Activated CD8-positive, alpha-beta T cell treated with anti-CD3 and anti-CD28 coated beads, Interleukin-2, amount 10 ng/mL, durations not matched to agents 7 days and 5 days (primary cell): ENCODE results near the gene AGPS. TPM values are rescaled to one million over a fixed set of nuclear protein-coding genes. Genes with fewer than 3 reads are reported as not detected.

Source experiments
- ATAC-seq: fragments of 150-1000 bp; cut with Tn5 transposase; one replicate; pipeline ENCODE4 v1.10.0; 2021; ENCODE audit warnings: moderate library complexity
- CTCF ChIA-PET: fragments of 350-600 bp; sonication (Branson Sonifier 250); formaldehyde crosslinking; loops from one replicate; lab custom pipeline; 2021; ENCODE audit warnings: antibody characterized with exemption; lab: Charles Lee
- POLR2A ChIA-PET: fragments of 350-600 bp; sonication (Branson Sonifier 250); formaldehyde crosslinking; loops from one replicate; lab custom pipeline; 2021; ENCODE audit warnings: antibody characterized with exemption; lab: Charles Lee
- DNase-seq: peaks from one replicate; pipeline ENCODE4 v3.0.0-alpha.2; 2020
- H3K27ac Mint-ChIP-seq: one replicate; pipeline ENCODE4 v1.8.0; 2021; ENCODE audit warnings: mild to moderate bottlenecking, mixed read lengths
- H3K27me3 Mint-ChIP-seq: one replicate; pipeline ENCODE4 v1.8.0; 2021; ENCODE audit warnings: low read depth, mixed read lengths
- H3K36me3 Mint-ChIP-seq: one replicate; pipeline ENCODE4 v1.8.0; 2021; ENCODE audit warnings: low read depth, mixed read lengths
- H3K4me1 Mint-ChIP-seq: one replicate; pipeline ENCODE4 v1.8.0; 2021; ENCODE audit warnings: low read depth, mixed read lengths
- H3K4me3 Mint-ChIP-seq: one replicate; pipeline ENCODE4 v1.8.0; 2021; ENCODE audit warnings: mild to moderate bottlenecking, mixed read lengths
- H3K9me3 Mint-ChIP-seq: one replicate; pipeline ENCODE4 v1.8.0; 2022; ENCODE audit warnings: mixed read lengths; ENCODE audit not compliant: insufficient read depth
- total RNA-seq, 2 experiments: library from RNA; stranded (reverse); gene quantifications; one replicate each; pipeline ENCODE4 v1.2.3, GENCODE V29; 2021

AGPS gene
- total RNA-seq, 2 experiments from 2014 or later: 65.9 to 67.9 TPM

DNA sequence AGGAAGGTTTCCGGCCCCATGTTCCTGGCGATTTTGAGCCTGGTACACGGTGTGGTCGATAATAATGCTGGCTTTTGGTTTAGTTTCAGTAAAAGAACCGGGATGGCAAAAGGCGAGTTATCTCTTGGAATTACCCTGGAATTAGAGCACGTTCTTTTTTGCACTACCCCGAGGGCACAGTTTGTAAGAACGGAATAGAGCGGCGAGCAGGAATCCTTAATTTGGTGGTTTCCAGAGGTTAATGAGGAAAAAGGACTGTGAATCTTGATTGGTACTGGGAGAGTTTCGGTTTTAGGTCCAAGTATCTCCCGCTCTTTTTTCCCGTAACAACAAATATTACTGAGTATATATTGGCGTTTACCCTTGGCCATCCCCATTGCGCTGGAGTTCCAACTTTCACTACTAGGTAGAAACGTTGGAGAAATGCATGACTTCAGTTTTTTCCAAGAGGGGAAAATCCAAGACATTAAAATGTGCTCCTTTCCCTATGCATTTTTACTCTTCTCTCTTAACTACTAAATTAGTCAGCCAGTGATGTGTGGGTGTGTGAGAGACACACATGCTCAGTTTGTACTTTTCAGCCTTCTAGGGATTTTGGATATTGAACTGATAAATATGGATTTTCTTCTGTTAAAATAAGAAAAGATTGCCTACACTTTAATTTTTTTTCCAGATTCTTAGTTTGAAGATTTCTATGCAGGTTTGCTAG is 160.8 kb downstream of the AGPS start:
- ChIA-PET POLR2A (interaction anchor here (0.6 kb wide), 1 partner anchor 1560 kb away, joined by 3 read pairs; no protein-coding TSS in a partner anchor), CTCF (no interaction called here)
- H3K36me3 Mint-ChIP-seq: peaks cover 2% of the 10 kb centered on the region
- ATAC-seq (no peak), DNase-seq (no peak)
- H3K27ac Mint-ChIP-seq: peak overlapping the region; percentile 97
- peaks cover 15% of the 10 kb centered on the region for H3K4me1 Mint-ChIP-seq
- peaks cover 10% of the 10 kb centered on the region for H3K27me3 Mint-ChIP-seq
- peak overlapping the region; percentile 83 for H3K4me3 Mint-ChIP-seq
- peaks cover 6% of the 10 kb centered on the region for H3K9me3 Mint-ChIP-seq

DNA sequence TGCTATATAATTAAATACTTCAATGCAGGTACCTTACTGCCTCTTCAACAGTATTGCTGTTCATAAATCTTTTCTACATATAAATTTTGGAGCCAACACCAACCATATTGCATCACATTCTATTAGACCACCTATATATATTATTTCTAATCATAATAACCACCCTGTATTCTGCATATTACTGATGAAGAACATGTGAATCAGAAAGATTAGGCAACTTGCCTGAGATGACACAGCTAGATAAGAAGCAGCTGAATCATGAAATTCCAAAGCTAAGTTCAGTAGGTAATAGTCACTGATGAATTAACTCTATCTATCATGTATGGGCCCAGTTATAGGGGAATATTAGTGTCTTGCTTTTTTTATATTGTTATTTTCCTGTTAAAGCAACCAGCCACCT is 161.8 kb downstream of the AGPS start:
- Mint-ChIP-seq H3K4me3 (no peak overlapping the region), H3K36me3 (peaks cover 2% of the 10 kb centered on the region), H3K4me1 (peaks cover 15% of the 10 kb centered on the region), H3K27me3 (peaks cover 10% of the 10 kb centered on the region), H3K27ac (no peak overlapping the region), H3K9me3 (peaks cover 6% of the 10 kb centered on the region)
- DNase-seq: no peak
- POLR2A ChIA-PET: no interaction called here
- CTCF ChIA-PET: interaction anchor here (1.7 kb wide), 1 partner anchor 50 kb away, joined by 5 read pairs; no protein-coding TSS in a partner anchor
- ATAC-seq: no peak

DNA sequence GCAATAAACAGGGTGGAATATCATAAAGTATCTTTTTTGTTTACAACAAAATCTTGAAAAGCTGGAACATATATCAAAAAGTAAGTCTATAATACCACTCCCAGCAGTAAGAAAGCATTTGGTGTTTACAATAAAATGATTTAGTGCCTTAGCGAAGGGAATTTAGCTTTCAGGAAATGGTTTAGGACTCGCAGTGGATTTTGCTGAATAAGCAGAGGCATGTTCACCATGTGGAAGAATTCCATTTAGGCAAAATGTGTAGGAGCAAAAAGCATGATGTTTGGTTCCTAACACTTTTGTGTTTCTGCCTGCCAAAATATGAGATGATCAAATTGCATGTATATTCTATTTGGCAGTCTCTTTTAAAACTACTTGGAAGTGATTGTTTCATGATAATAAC is 163.6 kb downstream of the AGPS start:
- H3K9me3 Mint-ChIP-seq: peaks cover 6% of the 10 kb centered on the region
- H3K27ac Mint-ChIP-seq: no peak overlapping the region
- no peak overlapping the region for H3K4me3 Mint-ChIP-seq
- peaks cover 2% of the 10 kb centered on the region for H3K36me3 Mint-ChIP-seq
- H3K27me3 Mint-ChIP-seq: peaks cover 10% of the 10 kb centered on the region
- no peak for ATAC-seq
- DNase-seq: no peak
- H3K4me1 Mint-ChIP-seq: peaks cover 15% of the 10 kb centered on the region
- POLR2A ChIA-PET: no interaction called here
- CTCF ChIA-PET: no interaction called here

DNA sequence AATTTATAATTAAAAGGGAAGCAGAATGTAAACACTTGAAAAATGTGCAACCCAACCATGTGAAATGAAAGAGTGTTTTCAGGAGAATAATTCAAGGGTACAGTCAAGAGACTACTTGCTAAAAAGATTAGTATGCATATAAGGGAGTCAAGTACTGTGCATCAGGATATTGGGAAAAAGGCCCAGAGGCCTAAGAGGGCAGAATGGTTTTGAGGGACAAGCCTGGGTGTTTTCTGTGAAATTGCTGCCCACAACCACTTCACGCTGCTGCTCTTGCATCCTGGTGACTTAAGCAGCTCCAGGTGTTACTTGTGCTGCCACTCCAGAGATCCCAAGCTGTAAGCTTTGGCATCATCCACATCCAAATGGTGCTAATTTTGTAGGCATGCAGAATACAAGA is 165.2 kb downstream of the AGPS start:
- ATAC-seq: no peak
- peaks cover 9% of the 10 kb centered on the region for H3K4me1 Mint-ChIP-seq
- H3K4me3 Mint-ChIP-seq: no peak overlapping the region
- POLR2A ChIA-PET: no interaction called here
- peaks cover 10% of the 10 kb centered on the region for H3K27me3 Mint-ChIP-seq
- H3K27ac Mint-ChIP-seq: no peak overlapping the region
- peaks cover 2% of the 10 kb centered on the region for H3K36me3 Mint-ChIP-seq
- DNase-seq: no peak
- CTCF ChIA-PET: no interaction called here
- peaks cover 6% of the 10 kb centered on the region for H3K9me3 Mint-ChIP-seq

DNA sequence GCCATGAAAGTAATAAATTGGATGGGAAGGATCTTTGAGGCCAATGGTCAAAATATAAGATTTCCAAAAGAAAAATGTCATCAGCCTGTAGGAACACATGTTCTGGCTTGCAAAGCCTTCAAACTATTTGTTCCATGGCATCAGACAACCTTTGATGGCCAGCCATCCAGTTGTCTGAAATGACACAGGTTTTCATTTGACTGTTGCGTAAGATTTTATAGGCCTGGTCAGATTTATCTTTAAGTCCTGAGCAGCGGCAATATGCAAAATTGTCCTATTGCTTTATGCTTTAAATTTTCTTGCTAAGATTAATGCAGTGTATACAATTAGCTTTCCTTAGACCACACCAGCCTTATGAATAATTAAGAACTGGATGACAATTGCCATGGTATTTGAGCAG is 167.1 kb downstream of the AGPS start:
- peaks cover 10% of the 10 kb centered on the region for H3K27me3 Mint-ChIP-seq
- no peak for DNase-seq
- no peak for ATAC-seq
- H3K36me3 Mint-ChIP-seq: no peaks in the 10 kb centered on the region
- peaks cover 6% of the 10 kb centered on the region for H3K9me3 Mint-ChIP-seq
- no peaks in the 10 kb centered on the region for H3K4me1 Mint-ChIP-seq
- H3K27ac Mint-ChIP-seq: no peak overlapping the region
- H3K4me3 Mint-ChIP-seq: no peak overlapping the region
- CTCF ChIA-PET: no interaction called here
- POLR2A ChIA-PET: no interaction called here

DNA sequence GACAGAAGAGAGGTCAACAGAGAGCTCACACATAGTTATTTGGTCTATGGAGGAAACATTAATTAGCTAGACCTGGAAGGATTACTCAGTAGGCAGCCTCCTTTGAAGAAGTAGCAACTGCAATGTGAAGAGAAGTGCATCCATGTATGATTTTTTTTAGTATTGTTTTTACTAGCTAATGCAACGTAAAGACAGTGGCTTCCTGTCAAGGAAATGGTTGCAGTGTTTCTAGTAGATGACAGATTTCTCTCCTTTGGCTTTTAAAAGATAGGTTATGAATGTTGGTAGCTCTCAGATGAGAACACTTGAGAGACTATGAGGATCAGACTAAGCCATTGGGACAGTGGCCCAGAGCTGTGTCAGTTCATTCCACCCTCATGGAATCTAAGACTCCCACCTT is 175.8 kb downstream of the AGPS start:
- ATAC-seq: no peak
- H3K4me1 Mint-ChIP-seq: no peaks in the 10 kb centered on the region
- CTCF ChIA-PET: interaction anchor here (1.2 to 1.4 kb wide), 3 partner anchors 34 to 45 kb away, joined by 3 to 4 read pairs (median 3); no protein-coding TSS in a partner anchor
- no peaks in the 10 kb centered on the region for H3K9me3 Mint-ChIP-seq
- no peak overlapping the region for H3K4me3 Mint-ChIP-seq
- POLR2A ChIA-PET: no interaction called here
- peaks cover 5% of the 10 kb centered on the region for H3K27me3 Mint-ChIP-seq
- H3K27ac Mint-ChIP-seq: no peak overlapping the region
- no peaks in the 10 kb centered on the region for H3K36me3 Mint-ChIP-seq
- DNase-seq: no peak

DNA sequence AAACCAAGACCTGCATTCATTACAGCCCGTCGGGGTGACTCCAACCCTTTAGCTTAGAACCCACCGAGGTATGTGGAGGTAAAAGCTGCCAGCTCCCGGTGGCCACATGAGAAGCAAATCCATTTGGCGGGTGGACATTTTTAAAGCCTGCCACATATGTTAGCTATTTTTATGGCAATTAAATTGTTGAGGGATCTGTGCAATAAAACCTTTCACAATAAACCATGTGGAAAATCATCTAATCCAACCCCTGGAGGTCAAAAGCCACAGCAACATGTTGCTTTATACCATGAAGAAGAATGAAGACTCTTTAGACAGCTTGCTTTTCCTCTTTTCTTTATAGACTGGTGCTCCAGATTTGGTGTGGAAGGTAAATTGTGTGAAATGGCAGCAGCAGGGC is 176.3 kb downstream of the AGPS start:
- peaks cover 7% of the 10 kb centered on the region for H3K27me3 Mint-ChIP-seq
- H3K27ac Mint-ChIP-seq: no peak overlapping the region
- no peaks in the 10 kb centered on the region for H3K9me3 Mint-ChIP-seq
- no peaks in the 10 kb centered on the region for H3K4me1 Mint-ChIP-seq
- DNase-seq (no peak), ATAC-seq (no peak)
- CTCF ChIA-PET: interaction anchor here (1.2 to 1.4 kb wide), 3 partner anchors 33 to 45 kb away, joined by 3 to 4 read pairs (median 3); no protein-coding TSS in a partner anchor
- no peaks in the 10 kb centered on the region for H3K36me3 Mint-ChIP-seq
- POLR2A ChIA-PET: no interaction called here
- no peak overlapping the region for H3K4me3 Mint-ChIP-seq

DNA sequence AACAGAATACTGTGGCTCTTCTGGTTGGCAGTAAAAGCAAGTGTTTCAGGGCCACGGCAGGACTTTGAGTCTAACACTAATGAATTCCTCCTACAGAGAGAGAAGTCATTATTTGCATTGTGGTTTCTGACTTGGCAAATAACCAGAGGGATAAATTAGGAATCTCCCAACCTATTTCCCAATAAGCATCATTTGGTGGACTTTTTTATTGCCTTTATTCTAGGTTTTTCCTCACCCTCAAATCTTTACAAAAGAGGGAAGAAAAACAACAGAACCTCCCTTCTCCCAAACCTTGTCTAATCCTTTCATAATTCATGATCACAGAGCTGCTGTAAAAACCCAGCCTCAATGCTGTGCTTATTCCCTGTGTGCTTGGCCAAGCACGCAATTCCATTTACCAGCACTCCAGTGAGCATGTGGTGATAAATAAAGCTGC is 179.7 kb downstream of the AGPS start:
- no peaks in the 10 kb centered on the region for H3K36me3 Mint-ChIP-seq
- peaks cover 7% of the 10 kb centered on the region for H3K27me3 Mint-ChIP-seq
- ATAC-seq (no peak), DNase-seq (no peak)
- H3K4me3 Mint-ChIP-seq: no peak overlapping the region
- ChIA-PET POLR2A (no interaction called here), CTCF (no interaction called here)
- H3K9me3 Mint-ChIP-seq: no peaks in the 10 kb centered on the region
- H3K27ac Mint-ChIP-seq: no peak overlapping the region
- H3K4me1 Mint-ChIP-seq: no peaks in the 10 kb centered on the region

DNA sequence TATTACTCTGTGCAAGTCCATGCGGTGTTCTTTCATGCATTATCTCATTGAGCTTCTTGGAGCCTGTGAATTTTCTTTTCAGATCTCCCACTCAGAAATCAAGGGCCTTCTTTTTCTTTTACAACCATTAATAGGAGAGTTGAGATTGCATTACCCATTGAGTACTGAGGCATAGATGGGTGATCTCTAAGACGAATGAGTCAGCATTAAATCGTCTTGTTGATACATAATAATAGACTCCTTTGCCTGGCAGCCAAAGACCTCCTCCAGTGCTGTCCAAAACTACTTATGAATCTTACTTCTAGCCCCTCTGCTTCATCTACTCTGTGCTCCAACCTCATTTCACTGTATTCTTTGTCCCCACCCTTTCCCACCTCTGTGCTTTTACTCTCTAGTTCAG is 180.5 kb downstream of the AGPS start:
- Mint-ChIP-seq H3K27me3 (peaks cover 7% of the 10 kb centered on the region), H3K4me1 (no peaks in the 10 kb centered on the region), H3K4me3 (no peak overlapping the region), H3K27ac (no peak overlapping the region), H3K36me3 (no peaks in the 10 kb centered on the region), H3K9me3 (no peaks in the 10 kb centered on the region)
- no peak for DNase-seq
- CTCF ChIA-PET: no interaction called here
- POLR2A ChIA-PET: no interaction called here
- ATAC-seq: no peak

DNA sequence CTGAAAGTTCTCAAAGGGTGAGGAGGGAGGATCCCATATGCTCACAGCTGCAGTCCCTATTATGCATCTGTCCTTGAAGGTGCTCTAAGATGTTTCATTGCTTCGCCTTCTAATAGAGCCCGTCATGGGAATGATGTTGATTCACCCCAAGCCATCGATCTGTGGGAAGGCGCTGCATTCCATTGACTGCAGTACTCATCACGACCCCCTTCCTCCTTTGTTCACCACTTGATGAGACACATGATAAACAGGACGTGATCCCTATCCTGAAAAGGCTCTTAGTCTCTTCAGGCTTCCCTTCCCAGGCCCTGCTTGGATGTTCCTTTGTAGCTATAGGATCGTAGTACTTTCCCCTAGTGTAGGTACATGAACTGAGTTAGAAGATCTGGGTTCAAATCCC is 181.8 kb downstream of the AGPS start:
- ATAC-seq (no peak), DNase-seq (no peak)
- Mint-ChIP-seq H3K9me3 (no peaks in the 10 kb centered on the region), H3K4me1 (no peaks in the 10 kb centered on the region), H3K27ac (no peak overlapping the region), H3K27me3 (peaks cover 7% of the 10 kb centered on the region), H3K4me3 (no peak overlapping the region), H3K36me3 (no peaks in the 10 kb centered on the region)
- CTCF ChIA-PET: interaction anchor here (1.1 to 1.2 kb wide), 2 partner anchors 55 to 239 kb away, joined by 3 read pairs; no protein-coding TSS in a partner anchor
- POLR2A ChIA-PET: no interaction called here

DNA sequence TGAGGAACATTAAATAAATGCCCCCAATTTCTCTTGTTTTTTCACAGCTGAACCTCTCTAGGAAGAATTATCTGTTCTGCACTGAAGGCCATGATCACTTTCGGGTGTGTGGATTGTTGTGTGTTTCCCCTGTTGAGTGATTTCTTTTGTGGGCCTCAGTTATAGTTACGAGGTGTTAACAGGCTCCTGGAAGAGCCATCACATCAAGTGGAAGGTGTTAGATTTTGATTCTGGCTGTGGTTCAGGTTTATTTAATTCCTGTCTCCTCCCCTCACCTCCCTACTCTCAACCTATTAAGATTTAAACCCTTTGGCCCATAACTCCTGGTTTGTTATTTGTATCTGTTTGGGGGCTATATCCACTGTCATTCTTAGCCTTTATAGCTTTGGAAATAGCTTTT is 182.8 kb downstream of the AGPS start:
- Mint-ChIP-seq H3K4me1 (no peaks in the 10 kb centered on the region), H3K4me3 (no peak overlapping the region), H3K36me3 (no peaks in the 10 kb centered on the region), H3K27ac (no peak overlapping the region), H3K27me3 (peaks cover 7% of the 10 kb centered on the region), H3K9me3 (no peaks in the 10 kb centered on the region)
- DNase-seq (no peak), ATAC-seq (no peak)
- CTCF ChIA-PET: no interaction called here
- POLR2A ChIA-PET: no interaction called here

DNA sequence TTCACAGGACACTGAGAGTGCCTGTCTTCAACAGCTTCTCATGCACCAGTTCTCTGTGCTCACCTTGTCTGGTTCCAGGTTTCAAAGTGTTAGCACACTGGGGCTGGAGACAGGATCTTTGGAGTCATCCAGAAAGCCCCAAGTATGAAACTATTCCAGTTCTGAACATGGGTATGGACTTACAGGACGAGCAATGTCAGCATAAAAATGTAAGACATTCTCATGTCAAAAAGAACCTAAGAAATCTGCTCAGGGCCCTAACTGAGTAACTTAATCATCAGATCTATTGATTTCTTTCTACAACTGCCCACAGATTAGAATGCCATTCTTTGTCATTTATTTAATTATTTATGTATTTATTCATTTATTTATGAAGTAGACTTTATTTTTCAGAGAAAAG is 184.5 kb downstream of the AGPS start:
- H3K4me1 Mint-ChIP-seq: no peaks in the 10 kb centered on the region
- no peak overlapping the region for H3K27ac Mint-ChIP-seq
- DNase-seq: no peak
- no peak overlapping the region for H3K4me3 Mint-ChIP-seq
- H3K9me3 Mint-ChIP-seq: no peaks in the 10 kb centered on the region
- no peaks in the 10 kb centered on the region for H3K36me3 Mint-ChIP-seq
- H3K27me3 Mint-ChIP-seq: peaks cover 7% of the 10 kb centered on the region
- ChIA-PET CTCF (no interaction called here), POLR2A (no interaction called here)
- no peak for ATAC-seq
